ENCODE measurements around the gene U2SURP.

U2SURP gene

GRCh38 chr3:143101792-143102381 lies 100.5 kb downstream of the U2SURP start:
- TF ChIP-seq, protein P1, sequence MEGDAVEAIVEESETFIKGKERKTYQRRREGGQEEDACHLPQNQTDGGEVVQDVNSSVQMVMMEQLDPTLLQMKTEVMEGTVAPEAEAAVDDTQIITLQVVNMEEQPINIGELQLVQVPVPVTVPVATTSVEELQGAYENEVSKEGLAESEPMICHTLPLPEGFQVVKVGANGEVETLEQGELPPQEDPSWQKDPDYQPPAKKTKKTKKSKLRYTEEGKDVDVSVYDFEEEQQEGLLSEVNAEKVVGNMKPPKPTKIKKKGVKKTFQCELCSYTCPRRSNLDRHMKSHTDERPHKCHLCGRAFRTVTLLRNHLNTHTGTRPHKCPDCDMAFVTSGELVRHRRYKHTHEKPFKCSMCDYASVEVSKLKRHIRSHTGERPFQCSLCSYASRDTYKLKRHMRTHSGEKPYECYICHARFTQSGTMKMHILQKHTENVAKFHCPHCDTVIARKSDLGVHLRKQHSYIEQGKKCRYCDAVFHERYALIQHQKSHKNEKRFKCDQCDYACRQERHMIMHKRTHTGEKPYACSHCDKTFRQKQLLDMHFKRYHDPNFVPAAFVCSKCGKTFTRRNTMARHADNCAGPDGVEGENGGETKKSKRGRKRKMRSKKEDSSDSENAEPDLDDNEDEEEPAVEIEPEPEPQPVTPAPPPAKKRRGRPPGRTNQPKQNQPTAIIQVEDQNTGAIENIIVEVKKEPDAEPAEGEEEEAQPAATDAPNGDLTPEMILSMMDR (IDR thresholded peaks at IDR 0.05; ENCODE audit: poor library complexity, severe bottlenecking) = no peak
- no peaks in the 10 kb centered on the region for H3K36me3 ChIP-seq (ENCODE audit: low read depth)
- no peak for ATAC-seq (ENCODE audit: low read depth)
- H3K4me1 ChIP-seq (ENCODE audit: insufficient read depth, poor library complexity, severe bottlenecking) = no peaks in the 10 kb centered on the region
- H3K27ac ChIP-seq (ENCODE audit: poor library complexity, severe bottlenecking) = no peak overlapping the region
- no peak overlapping the region for H3K4me3 ChIP-seq (ENCODE audit: severe bottlenecking)
- no peaks in the 10 kb centered on the region for H3K27me3 ChIP-seq (ENCODE audit: insufficient read depth, poor library complexity, severe bottlenecking)
- DNase-seq (ENCODE audit: low spot score) = no peak
- no peaks in the 10 kb centered on the region for H3K9me3 ChIP-seq (ENCODE audit: severe bottlenecking)

GRCh38 chr3:143103652-143104051 lies 102.3 kb downstream of the U2SURP start:
- no peak overlapping the region for H3K27ac ChIP-seq (ENCODE audit: poor library complexity, severe bottlenecking)
- TF ChIP-seq, protein P1 (IDR thresholded peaks at IDR 0.05; ENCODE audit: poor library complexity, severe bottlenecking) = no peak
- DNase-seq (ENCODE audit: low spot score) (no peak), ATAC-seq (ENCODE audit: low read depth) (no peak)
- H3K9me3 ChIP-seq (ENCODE audit: severe bottlenecking) = no peaks in the 10 kb centered on the region
- no peak overlapping the region for H3K4me3 ChIP-seq (ENCODE audit: severe bottlenecking)
- no peaks in the 10 kb centered on the region for H3K4me1 ChIP-seq (ENCODE audit: insufficient read depth, poor library complexity, severe bottlenecking)
- no peaks in the 10 kb centered on the region for H3K27me3 ChIP-seq (ENCODE audit: insufficient read depth, poor library complexity, severe bottlenecking)
- no peaks in the 10 kb centered on the region for H3K36me3 ChIP-seq (ENCODE audit: low read depth)

DNA sequence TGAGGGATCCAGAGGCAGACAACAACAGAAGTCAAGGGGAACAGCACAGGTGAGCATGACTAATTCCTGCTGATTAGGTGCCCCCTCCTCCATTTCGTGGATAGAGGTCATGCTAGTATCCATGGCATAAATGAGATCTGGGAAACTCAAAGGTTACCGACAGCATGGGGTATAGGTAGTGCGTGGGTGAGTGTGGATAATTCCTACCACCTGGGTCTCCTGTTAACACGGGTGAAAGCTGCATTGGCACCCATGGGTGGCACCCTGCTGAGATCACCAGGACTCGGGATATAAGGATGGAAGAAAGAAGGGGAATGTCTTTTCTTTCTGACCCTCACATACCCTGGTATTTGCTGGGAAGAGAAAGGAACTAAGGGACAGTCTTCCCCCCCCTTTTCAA lies 103.8 kb downstream of the U2SURP start:
- TF ChIP-seq, protein P1 (IDR thresholded peaks at IDR 0.05; ENCODE audit: poor library complexity, severe bottlenecking) = no peak
- ATAC-seq (ENCODE audit: low read depth) (no peak), DNase-seq (ENCODE audit: low spot score) (no peak)
- no peaks in the 10 kb centered on the region for H3K36me3 ChIP-seq (ENCODE audit: low read depth)
- H3K27me3 ChIP-seq (ENCODE audit: insufficient read depth, poor library complexity, severe bottlenecking) = no peaks in the 10 kb centered on the region
- H3K4me3 ChIP-seq (ENCODE audit: severe bottlenecking) = no peak overlapping the region
- H3K4me1 ChIP-seq (ENCODE audit: insufficient read depth, poor library complexity, severe bottlenecking) = no peaks in the 10 kb centered on the region
- no peak overlapping the region for H3K27ac ChIP-seq (ENCODE audit: poor library complexity, severe bottlenecking)
- H3K9me3 ChIP-seq (ENCODE audit: severe bottlenecking) = no peaks in the 10 kb centered on the region

- H3K4me1 ChIP-seq (ENCODE audit: insufficient read depth, poor library complexity, severe bottlenecking) = no peaks in the 10 kb centered on the region
- H3K36me3 ChIP-seq (ENCODE audit: low read depth) = no peaks in the 10 kb centered on the region
- H3K27me3 ChIP-seq (ENCODE audit: insufficient read depth, poor library complexity, severe bottlenecking) = no peaks in the 10 kb centered on the region
- ATAC-seq (ENCODE audit: low read depth) (no peak), DNase-seq (ENCODE audit: low spot score) (no peak)
- TF ChIP-seq, protein P1 (IDR thresholded peaks at IDR 0.05; ENCODE audit: poor library complexity, severe bottlenecking) = no peak
- no peak overlapping the region for H3K27ac ChIP-seq (ENCODE audit: poor library complexity, severe bottlenecking)
- H3K9me3 ChIP-seq (ENCODE audit: severe bottlenecking) = no peaks in the 10 kb centered on the region
- H3K4me3 ChIP-seq (ENCODE audit: severe bottlenecking) = no peak overlapping the region
Observed at GRCh38 chr3:143109861-143110260, 108.5 kb downstream of the U2SURP start.
